CD4-positive, alpha-beta T cell treated with Interleukin-12 subunit alpha and Interleukin-12 subunit beta, for 1 hour (primary cell): ENCODE data around the gene NRM.
A peak's percentile ranks its signal among the peaks of the same experiment; 100 is the strongest.
"Not testable (repeated sequence)": the region's sequence is repeated elsewhere in the genome, so short reads cannot be mapped to it uniquely, and the experiment has no call there.

Experiments
- DNase-seq: peaks from one replicate; pipeline ENCODE4 v3.0.0-alpha.2; 2020

Gene NRM

DNA sequence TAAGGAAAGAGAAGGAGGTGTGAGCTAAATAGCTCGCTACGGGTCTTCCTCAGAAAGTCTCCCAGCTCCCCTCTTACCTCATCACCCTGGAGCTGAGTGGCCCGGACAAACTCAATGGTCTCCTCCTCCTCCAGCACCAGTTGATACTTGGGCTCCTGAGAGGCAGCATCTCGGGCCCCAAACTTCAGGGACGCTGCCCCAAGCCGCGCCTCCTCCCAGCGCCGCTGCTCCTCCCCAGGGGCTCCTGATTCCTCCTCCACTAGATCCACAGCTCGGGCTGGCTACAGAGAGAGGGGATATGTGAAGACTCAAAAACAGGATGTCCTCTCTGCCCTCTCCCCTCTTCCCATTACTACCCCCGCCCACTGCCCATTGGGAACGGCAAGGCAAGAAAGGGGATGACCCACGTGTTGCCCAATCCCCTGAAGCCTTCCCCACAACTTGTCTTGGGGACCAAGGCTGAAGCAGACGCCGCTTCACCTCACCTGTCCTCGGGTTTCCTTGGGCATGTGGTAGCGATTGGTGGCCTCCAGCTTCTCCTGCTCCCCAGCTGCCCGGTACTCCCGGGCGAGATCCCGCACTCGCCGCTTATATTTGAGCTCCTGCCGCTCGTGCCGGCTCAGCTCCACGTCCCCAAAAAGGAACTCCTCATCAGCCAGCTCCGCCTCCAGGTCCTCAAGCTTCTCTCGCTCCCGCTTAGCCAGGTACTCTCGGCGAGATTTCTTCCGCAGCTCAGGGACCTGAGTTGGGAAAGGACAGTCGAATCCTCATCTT, 25.6 kb downstream of the NRM start:
- no peak for DNase-seq

DNA sequence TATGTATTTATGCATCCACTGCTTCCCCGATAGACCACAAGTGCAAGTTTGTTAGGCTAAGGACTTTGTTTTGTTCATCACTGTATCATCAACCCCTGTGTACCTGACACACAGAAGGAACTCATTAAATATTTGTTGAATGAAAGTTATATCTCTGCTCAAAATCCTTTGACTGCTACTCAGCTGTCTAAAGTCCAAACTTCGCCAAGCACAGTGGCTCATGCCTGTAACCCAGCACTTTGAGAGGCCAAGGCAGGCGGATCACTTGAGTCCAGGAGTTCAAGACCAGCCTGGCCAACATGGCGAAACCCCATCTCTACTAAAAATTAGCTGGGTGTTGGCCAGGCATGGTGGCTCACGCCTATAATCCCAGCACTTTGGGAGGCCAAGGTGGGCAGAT, 32.9 kb downstream of the NRM start:
- DNase-seq, result not testable (repeated sequence)

DNA sequence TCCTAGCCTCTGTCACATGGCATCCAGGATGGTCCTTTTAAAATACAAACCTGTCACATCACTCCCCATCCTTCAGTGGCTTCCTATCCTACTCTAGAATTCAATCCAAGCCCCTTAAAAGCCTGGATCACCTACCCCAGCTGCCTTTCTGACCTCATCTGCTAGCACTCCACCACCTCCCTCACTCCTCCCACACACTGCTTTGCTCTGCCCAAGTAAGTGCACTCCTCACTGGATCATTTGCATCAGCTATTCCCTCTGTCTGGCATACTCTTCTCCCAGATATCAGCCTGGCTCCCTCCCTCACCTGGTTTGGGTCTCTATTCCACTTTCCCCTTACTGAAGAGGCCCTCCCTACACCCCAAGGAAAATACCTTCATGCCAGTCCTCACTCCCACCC, 33.3 kb downstream of the NRM start:
- DNase-seq, result no peak

DNA sequence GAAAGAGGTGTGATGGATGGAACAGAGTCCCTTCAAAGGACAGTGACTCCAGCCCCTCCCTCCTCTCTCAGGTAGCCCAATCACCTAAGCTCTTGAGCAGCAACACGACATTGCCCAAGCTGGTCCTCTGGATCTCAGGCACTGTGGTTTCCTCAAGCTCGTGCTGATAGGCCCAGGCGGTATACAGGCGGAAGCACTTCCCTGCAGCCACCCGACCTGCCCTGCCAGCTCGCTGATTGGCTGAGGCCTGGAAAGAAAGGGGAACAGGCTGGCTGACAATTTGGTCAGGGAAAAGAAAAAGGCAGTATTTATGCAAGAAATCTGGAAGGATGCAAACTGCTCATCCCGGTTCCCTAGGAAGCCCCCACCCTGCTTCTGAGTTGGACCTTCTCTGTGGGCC, 34.3 kb downstream of the NRM start:
- no peak for DNase-seq

DNA sequence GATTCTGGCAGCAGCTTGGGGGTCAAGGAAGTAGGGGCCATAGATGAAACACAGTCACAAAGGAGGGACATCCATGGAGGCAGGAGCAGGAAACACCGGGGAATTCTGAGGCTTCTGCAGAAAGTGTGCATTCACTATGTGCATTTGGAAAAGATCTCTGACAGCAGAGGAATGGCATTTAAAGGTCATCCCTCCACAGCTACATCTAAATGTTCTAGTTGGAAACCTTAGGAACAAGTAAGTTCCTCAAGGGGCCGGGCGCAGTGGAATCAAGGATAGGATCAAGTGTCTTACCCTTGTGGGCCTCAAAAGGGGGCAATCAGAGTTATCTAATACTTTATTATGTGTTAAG, 35.1 kb downstream of the NRM start:
- DNase-seq, result no peak

DNA sequence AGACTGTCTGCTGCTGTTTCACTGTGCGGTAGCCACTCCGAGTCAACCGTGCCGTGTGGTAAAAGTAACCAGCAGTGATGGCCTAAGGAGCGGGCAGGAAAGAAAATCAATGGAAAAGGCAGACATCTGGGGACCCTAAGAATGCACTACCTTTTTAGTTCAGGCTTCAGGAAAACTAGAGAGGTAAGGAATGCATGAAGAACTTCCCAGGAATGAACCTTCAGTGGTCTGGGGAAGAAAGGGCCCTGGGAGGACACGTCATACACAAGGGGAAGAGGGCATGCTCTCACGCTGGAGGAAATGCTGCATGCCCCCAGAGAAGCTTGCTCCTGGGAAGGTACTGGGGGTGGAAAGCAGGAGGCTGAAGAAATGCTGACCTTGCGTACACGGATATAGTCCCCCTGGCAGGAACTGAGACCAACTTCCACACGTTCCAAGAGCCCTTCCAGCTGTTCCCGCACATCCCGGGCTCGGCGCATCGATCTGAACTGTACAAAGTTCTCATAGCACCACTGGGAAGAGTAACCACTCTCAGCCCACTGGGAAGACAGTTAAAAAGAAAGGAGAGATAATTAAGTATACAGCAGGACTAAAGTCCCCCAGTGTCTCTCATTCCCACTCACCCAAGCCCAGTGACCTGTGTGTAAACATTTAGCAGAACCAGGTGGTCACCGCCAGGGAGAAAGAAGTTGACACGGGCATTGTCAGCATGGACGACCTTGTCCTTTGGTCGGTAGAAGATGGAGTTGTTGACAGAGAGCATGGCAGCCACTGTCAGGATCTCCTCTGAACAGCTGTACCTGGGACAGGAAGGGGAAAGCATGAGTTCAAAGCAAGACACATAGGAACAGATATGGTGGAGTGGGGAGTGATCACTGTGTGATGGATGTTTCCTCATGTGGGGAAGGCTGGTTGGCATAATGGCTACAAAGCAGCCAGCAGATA, 35.7 kb downstream of the NRM start:
- no peak for DNase-seq

DNA sequence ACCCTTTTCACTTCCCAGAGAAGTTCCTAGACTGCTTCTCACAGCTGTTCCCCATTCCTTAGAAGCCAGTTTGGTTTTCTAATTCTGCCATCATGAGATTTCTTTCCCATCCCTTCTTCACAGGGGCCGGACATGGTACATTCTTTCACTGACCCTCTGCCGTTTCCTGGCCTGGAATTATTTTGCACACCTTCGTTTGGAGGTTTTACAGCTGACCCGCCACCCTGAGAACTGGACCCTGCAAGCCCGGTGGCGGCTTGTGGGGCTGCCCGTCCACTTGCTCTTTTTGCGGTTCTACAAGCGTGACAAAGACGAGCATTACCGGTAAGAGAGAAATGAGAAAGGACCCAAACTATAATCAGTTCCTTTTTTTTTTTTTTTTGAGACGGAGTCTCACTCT, 39.6 kb downstream of the NRM start:
- no peak for DNase-seq

DNA sequence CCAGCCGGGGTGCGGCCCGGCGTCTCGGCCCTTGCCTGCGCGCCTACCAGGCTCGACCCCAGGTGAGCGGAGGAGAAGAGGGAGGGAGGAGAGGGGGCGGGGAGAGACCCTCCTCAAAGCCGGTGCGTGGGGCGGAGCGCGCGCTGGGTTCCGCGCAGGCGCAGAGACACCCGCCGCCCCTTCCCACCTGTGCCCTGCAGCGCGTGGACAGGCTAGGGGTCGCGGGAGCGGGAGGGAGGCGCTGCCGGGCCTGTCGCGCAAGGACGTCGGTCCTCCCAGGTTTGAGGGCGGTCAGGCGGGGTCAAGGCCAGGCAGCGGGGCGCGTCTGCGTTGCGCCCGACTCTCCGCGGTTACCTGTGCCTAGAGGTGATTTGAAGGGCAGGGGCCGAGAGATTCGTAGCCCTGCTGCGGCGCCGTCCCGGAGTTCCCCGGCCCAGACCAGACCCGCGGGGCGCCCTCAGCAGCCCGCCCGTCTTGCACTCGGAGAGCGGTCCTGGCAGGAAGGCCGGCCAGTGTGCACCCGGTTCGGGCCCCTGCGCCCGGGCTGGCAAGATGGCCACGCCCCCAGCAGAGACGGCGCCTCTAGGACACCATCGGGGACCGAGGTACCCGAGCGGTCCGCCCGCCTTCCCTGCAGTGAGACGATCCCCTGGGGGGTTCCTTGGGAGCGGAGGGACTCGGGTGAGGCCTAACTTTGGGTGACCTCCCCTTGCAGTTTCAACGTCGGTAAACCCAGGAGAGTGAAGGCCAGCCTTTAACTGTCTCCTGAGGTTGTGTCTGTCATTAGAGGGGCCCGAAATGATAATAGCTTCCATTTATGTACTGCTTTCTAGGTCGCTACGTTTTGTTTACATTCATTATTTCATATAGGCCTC, 43.3 kb downstream of the NRM start:
- peak; percentile 78 for DNase-seq

DNA sequence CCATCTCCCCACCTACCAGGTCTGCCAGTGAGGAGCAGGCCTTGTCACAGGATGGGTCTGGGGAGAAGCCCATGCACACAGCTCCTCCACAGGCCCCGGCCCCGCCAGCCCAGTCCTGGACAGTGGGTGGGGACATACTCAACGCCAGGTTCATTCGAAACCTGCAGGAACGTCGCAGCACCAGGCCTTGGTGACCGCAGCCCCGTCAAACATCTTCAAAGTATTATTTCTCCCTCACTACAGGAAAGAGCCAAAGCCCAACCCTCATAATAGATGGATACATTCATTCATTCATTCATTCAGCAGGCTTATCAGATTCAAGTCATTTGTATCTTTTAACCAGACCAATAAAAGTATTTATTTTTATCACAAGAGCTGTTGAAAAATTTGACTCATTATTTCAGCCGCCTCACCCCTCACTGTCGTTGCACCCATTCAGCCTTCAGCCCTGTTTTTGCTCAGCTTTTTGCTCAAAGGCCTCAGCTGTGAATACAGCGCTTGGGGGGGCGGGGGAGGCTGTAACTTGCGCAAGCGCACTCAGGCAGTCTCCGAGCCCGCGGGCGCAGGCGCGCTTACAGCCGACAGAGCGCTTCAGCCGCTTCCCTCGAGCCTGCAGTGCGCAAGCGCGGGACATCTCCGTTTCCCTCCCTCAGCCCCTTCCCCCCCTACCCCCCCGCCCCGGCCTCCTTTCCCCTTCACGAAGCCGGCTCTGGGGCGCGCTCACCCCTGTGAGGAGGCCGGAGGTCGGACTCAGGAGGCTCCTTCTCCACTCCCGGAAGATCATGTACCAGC, 44.1 kb downstream of the NRM start, which contains the start of gene C6orf136:
Gene C6orf136 (plus strand): TSS at position 684 of the 792 bp plus-strand sequence. CDS start 99 bp downstream, at position 783.
- peak; percentile 96 for DNase-seq

DNA sequence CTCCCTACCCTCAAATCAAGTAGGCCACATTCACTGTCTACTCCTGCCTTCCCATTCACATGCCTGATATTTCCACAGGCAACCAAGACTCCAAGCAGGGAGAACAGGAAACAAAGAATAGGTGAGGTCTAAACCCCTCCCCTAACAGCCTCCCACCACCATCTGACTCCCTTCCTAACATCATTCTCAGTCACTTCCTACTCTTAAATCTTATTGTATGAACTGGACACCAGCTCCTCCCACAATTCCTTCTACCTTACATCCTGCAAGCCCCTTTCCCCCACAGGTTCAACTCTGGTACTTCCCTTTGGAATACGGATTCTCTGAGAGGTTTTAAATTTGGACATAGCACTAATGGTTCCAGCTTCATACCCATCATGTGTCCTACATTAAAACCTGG, 44.8 kb downstream of the NRM start:
- DNase-seq, result no peak

DNA sequence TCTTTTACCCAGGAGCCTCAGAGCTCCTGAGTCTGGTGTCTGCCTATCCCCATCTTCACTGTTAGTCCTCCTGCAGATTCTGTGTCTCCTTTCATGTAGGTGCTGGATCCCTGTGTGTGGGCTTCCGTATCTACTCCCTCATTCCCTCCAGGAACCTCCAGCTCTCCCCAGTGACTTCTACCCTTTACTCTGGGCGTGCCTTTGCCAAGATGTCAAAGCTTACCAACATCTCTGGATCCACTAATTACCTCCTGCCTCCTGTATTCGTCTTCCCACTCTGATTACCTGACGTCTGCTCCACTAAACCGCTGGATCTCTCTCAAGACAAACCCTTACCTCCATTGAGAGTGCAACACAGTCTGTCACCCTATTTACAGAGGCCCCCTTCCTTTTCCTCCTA, 46.0 kb downstream of the NRM start:
- DNase-seq, result no peak

DNA sequence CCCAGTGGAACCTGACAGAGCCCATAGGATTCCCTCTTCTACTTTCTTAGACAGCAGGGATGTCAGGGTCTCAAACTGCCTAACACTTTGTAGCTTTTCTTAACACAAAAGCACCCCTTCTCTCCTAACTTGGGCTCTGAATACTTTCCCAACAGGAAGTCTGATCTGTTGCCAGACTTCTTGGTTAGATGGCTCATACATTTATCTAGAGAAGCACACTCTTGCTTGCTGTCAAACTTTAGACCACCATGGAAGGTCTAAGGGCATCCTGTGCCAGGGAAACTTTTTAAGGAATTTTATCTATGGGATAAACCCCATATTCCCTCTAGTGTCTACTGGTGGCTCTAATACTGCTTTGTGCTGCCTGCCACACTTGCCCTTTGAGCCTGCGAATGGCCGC, 47.1 kb downstream of the NRM start:
- no peak for DNase-seq

DNA sequence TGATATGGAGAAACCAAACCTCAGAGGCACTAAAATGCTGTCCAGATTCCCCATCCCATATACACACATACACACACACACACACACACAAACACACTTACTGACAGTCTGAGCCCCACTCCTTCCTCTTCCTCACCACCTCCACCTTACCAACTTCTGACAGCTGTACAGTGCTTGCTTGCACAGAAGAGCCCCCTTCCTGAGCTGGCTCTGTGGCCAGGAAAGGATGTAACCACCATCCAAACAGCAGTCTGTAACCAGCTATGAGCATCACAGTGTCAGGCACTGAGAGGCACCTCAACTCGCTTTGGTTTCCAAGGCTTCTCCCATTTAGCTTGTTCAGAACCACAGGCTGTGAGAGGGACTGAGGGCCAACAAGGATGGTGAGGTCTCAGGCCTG, 49.7 kb downstream of the NRM start:
- no peak for DNase-seq

DNA sequence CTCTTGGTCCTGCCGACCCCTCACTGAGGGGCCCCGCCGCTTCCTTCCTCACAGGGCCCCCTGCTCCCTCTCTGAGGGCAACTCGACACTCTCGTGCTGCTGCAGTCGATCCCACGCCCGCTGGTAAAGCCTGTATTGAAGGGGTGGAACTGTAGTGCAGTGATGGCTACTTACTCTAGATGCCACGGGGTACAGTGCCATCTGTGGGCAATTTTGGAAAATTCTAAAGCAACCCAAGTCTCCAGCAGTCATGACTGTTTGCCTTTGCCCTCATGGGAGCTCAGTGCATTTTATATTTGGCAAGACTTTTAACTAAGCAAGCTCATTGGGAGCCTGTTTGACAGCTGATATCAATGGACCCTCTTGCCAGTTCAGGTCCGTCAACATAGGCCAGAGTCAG, 50.3 kb downstream of the NRM start:
- no peak for DNase-seq
